Stimulated activated CD4-positive, alpha-beta T cell treated with anti-CD3 and anti-CD28 coated beads, Interleukin-4, amount 100 ng/mL, for 48 hours (primary cell): Measurements from ENCODE around the gene SLC23A1.
"Not testable (repeated sequence)": the region's sequence is repeated elsewhere in the genome, so short reads cannot be mapped to it uniquely, and the experiment has no call there.

Experiments
- DNase-seq, 2 donors: peaks; one replicate each; pipeline ENCODE4 v3.0.0-alpha.2; 2020; ENCODE audit warnings: low read depth in 2 of 2

The SLC23A1 gene

GRCh38 chr5:139383275-139383992 lies at the start of gene SLC23A1:
SLC23A1 (minus strand) TSS chr5:139383297; CDS start chr5:139383253, 44 bp downstream.
- no peak for DNase-seq

GRCh38 chr5:139431706-139432105 lies 48.6 kb upstream of the SLC23A1 start:
- no peak for DNase-seq

- no peak for DNase-seq
Measured at GRCh38 chr5:139430015-139430414, 46.9 kb upstream of the SLC23A1 start.

GRCh38 chr5:139426203-139426885 lies 43.2 kb upstream of the SLC23A1 start:
- DNase-seq, result no peak

GRCh38 chr5:139425497-139425896 lies 42.4 kb upstream of the SLC23A1 start:
- DNase-seq, result no peak

GRCh38 chr5:139422307-139422893 lies 39.3 kb upstream of the SLC23A1 start:
- DNase-seq, result peak in 1 of 2 donors; percentile 39

- no peak for DNase-seq
Measured at GRCh38 chr5:139419226-139420192, 36.4 kb upstream of the SLC23A1 start.

- no peak for DNase-seq
Measured at GRCh38 chr5:139418793-139419192, 35.7 kb upstream of the SLC23A1 start.

GRCh38 chr5:139417214-139417613 lies 34.1 kb upstream of the SLC23A1 start:
- DNase-seq, result no peak

- no peak for DNase-seq
Measured at GRCh38 chr5:139416651-139417050, 33.6 kb upstream of the SLC23A1 start.

- DNase-seq, result no peak
Measured at GRCh38 chr5:139415869-139416268, 32.8 kb upstream of the SLC23A1 start.

- DNase-seq, result peak in 1 of 2 donors; percentile 35
Measured at GRCh38 chr5:139415221-139415861, 32.2 kb upstream of the SLC23A1 start.

GRCh38 chr5:139414581-139415130 lies 31.6 kb upstream of the SLC23A1 start:
- DNase-seq, result no peak

GRCh38 chr5:139413963-139414362 lies 30.9 kb upstream of the SLC23A1 start:
- DNase-seq, result no peak

- no peak for DNase-seq
Measured at GRCh38 chr5:139413153-139413552, 30.1 kb upstream of the SLC23A1 start.

GRCh38 chr5:139410993-139411828 lies 28.1 kb upstream of the SLC23A1 start:
- DNase-seq, result no peak

- no peak for DNase-seq
Measured at GRCh38 chr5:139410121-139410992, 27.3 kb upstream of the SLC23A1 start.

GRCh38 chr5:139409116-139409515 lies 26.0 kb upstream of the SLC23A1 start:
- DNase-seq, result not testable (repeated sequence)

GRCh38 chr5:139408191-139408590 lies 25.1 kb upstream of the SLC23A1 start:
- DNase-seq, result no peak
